Brain microvascular endothelial cell (primary cell): ENCODE measurements around the gene PRIM1.
"Not testable (repeated sequence)": the region's sequence is repeated elsewhere in the genome, so short reads cannot be mapped to it uniquely, and the experiment has no call there.

Experiments
- DNase-seq: peaks from one replicate; pipeline ENCODE4 v3.0.0-alpha.2; 2020
- H3K27ac ChIP-seq: fragments of 250-450 bp; sonication (Bioruptor Pico); 2 replicates; pipeline ENCODE4 v1.5.1; 2020; ENCODE audit warnings: mild to moderate bottlenecking, moderate library complexity
- H3K27me3 ChIP-seq: fragments of 250-450 bp; sonication (Bioruptor Pico); replicated peaks from 2 replicates; pipeline ENCODE4 v1.5.1; 2020; ENCODE audit warnings: mild to moderate bottlenecking
- H3K36me3 ChIP-seq: fragments of 250-450 bp; sonication (Bioruptor Pico); replicated peaks from 2 replicates; pipeline ENCODE4 v1.5.1; 2020; ENCODE audit warnings: mild to moderate bottlenecking
- H3K4me3 ChIP-seq: 2 replicates; pipeline ENCODE4 v1.5.1; 2011; ENCODE audit warnings: low read depth, mild to moderate bottlenecking, control low read depth, low read length, moderate library complexity
- in situ Hi-C: cut with HindIII; loops from 2 replicates; pipeline ENCODE4 v1.10.0; 2017; ENCODE audit warnings: low sequenced_read_pairs, low pct_ligation_motif_present
- TF ChIP-seq, protein P1 (sequence below): IDR thresholded peaks from 2 replicates; pipeline ENCODE4 v1.5.1; 2011; ENCODE audit warnings: low read depth, mild to moderate bottlenecking, moderate library complexity, low read length, control low read depth, inconsistent platforms; ENCODE audit errors: missing control alignments

PRIM1 gene

DNA sequence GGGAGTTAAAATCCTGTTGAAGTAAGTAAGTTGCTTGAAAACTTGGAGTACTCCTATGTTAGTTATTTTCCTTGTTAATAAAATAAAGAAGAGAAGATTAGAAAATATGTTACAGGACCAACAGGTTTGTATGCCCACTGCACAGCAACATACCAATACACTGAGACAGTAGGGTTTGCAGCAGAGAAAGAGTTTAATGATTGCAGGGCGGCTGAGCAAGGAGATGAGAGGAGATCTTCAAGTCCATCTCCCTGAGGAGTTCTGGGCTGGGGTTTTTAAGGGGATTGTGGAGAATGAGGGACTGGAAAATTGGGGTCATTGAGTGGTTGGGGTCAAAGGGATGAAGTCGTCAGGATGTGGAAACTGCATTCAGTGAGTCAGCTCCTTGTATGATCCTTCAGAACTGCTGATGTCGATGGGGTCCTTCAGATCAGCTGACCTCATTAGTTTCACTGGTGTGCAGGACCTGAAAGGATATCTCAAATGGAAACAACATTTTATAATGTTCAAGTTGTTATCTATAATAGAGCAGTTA, 6.7 kb upstream of the PRIM1 start:
- H3K36me3 ChIP-seq, result no peaks in the 10 kb centered on the region
- H3K4me3 ChIP-seq, result no peak overlapping the region
- H3K27me3 ChIP-seq, result no peaks in the 10 kb centered on the region
- TF ChIP-seq, protein P1, sequence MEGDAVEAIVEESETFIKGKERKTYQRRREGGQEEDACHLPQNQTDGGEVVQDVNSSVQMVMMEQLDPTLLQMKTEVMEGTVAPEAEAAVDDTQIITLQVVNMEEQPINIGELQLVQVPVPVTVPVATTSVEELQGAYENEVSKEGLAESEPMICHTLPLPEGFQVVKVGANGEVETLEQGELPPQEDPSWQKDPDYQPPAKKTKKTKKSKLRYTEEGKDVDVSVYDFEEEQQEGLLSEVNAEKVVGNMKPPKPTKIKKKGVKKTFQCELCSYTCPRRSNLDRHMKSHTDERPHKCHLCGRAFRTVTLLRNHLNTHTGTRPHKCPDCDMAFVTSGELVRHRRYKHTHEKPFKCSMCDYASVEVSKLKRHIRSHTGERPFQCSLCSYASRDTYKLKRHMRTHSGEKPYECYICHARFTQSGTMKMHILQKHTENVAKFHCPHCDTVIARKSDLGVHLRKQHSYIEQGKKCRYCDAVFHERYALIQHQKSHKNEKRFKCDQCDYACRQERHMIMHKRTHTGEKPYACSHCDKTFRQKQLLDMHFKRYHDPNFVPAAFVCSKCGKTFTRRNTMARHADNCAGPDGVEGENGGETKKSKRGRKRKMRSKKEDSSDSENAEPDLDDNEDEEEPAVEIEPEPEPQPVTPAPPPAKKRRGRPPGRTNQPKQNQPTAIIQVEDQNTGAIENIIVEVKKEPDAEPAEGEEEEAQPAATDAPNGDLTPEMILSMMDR, result no peak
- no peak for DNase-seq
- in situ Hi-C loops, result loop anchor here (25.0 kb wide), 1 partner anchor 229 kb away; a partner anchor contains a TSS
- H3K27ac ChIP-seq, result no peak overlapping the region

DNA sequence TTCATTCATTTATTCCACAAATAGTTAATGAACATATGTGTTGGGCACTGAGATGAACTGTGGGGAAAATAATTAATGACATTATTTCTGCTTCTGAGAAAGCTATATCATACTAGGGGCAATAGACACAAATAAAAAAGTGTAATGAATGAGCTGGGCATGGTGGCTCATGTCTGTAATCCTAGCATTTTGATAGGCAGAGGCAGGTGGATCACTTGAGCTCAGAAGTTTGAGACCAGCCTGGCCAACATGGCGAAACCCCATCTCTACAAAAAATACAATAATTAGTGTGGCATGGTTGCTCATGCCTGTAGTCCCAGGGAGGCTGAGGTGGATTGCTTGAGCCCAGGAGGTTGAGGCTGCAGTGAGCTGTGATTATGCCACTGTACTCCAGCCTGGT, 5.8 kb upstream of the PRIM1 start:
- DNase-seq, H3K36me3 ChIP-seq, H3K27me3 ChIP-seq, H3K4me3 ChIP-seq, H3K27ac ChIP-seq: not testable (repeated sequence)
- in situ Hi-C loops, result loop anchor here (25.0 kb wide), 1 partner anchor 229 kb away; a partner anchor contains a TSS

DNA sequence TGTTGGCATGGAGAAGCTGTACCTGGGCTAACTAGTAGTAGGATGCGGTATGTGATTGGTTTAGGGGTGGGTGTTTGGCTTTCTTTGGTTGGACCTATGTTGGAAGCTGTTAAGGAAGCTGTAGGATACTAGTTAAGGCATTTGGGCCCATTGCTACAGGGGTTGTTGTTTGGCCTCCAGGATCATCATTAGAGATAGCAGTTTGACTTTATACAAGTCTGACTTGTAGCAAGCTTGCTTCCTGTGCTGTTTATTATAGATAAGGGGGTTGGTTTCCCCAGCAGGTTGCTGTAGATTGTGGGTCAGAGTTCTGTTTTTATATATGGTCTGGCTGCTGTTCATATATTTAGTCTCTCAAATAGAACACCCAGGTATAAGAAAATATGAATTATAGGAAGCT, 1.4 kb upstream of the PRIM1 start:
- no peak for DNase-seq
- H3K27me3 ChIP-seq, result no peaks in the 10 kb centered on the region
- TF ChIP-seq, protein P1, result no peak
- H3K27ac ChIP-seq, result no peak overlapping the region
- no peak overlapping the region for H3K4me3 ChIP-seq
- H3K36me3 ChIP-seq, result no peaks in the 10 kb centered on the region
- in situ Hi-C loops, result loop anchor here (25.0 kb wide), 1 partner anchor 234 kb away; a partner anchor contains a TSS

DNA sequence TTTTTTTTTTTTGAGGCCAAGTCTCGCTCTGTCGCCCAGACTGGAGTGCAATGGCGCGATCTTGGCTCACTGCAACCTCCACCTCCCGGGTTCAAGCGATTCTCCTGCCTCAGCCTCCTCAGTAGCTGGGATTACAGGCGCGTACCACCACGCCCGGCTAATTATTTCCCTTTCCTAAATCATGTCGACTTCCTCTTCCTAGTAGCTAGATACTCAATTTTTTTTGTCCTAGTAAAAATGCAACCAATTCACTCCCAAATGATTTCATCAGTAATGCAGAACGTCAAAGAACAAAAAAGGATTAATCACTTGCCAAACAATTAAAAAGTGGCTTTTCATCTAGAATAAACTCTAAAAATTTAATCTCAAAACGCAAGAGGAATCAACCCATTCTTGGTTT, 1.5 kb downstream of the PRIM1 start:
- in situ Hi-C loops, result loop anchor here (25.0 kb wide), 1 partner anchor 237 kb away; a partner anchor contains a TSS
- H3K4me3 ChIP-seq, H3K36me3 ChIP-seq, DNase-seq, H3K27me3 ChIP-seq, H3K27ac ChIP-seq: not testable (repeated sequence)

DNA sequence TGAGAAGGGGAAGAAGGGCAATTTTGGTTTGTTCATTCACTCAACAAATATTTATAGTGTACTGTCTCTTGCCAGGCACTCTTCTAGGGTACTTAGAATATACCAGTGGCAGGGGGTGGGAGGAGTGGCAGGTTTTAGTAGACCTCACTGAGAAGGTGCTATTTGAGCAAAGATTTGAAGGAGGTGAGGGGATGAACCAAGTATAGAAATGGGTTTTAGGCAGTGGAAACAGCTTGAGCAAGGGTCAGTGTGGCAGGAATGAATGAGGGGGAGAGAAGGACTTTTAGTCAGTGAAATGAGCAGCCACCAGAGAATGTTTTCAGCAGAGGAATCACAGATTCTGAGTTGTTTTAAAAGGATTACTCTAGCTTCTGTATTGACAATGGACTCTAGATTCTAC, 2.3 kb downstream of the PRIM1 start:
- Histone ChIP-seq H3K36me3 (no peaks in the 10 kb centered on the region), H3K4me3 (no peak overlapping the region), H3K27ac (no peak overlapping the region), H3K27me3 (no peaks in the 10 kb centered on the region)
- in situ Hi-C loops, result loop anchor here (25.0 kb wide), 1 partner anchor 237 kb away; a partner anchor contains a TSS
- no peak for DNase-seq
- TF ChIP-seq, protein P1, result no peak

DNA sequence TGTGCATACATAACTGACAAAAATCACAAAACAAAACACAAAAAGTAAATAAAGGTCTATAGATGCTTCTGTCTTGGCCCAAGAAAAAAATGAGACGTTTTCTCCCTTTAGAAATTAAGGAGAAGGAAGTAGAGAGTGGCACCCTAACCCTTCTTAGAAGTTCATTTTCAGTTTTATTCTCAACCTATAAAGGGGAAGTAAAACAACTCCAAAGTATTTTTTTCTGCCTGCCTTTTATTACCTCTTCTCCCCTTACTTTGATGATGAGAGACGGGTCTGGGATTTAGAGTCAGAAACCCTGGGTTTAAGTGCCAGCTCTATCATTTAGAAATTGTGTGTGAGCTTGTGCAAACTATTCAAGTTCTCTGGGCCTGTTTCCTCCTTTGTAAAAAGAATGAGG, 2.8 kb downstream of the PRIM1 start:
- no peak overlapping the region for H3K27ac ChIP-seq
- in situ Hi-C loops, result no loop called here
- DNase-seq, result no peak
- no peak overlapping the region for H3K4me3 ChIP-seq
- H3K27me3 ChIP-seq, result no peaks in the 10 kb centered on the region
- H3K36me3 ChIP-seq, result no peaks in the 10 kb centered on the region
- TF ChIP-seq, protein P1, result no peak
